Glutamatergic neuron (in vitro differentiated cells): ENCODE measurements around the gene CRYGS. TPM values are rescaled to one million over a fixed set of nuclear protein-coding genes. Genes with fewer than 3 reads are reported as not detected.
"Not testable (repeated sequence)": the region's sequence is repeated elsewhere in the genome, so short reads cannot be mapped to it uniquely, and the experiment has no call there.

ENCODE experiments used
- DNase-seq: peaks from one replicate; pipeline ENCODE4 v3.0.0; 2022
- H3K27ac Mint-ChIP-seq: one replicate; pipeline ENCODE4 v1.8.0; 2020; ENCODE audit warnings: mild to moderate bottlenecking, mixed read lengths, inconsistent platforms; ENCODE audit not compliant: unreplicated experiment
- H3K27me3 Mint-ChIP-seq: one replicate; pipeline ENCODE4 v1.8.0; 2020; ENCODE audit warnings: mild to moderate bottlenecking, moderate library complexity, mixed read lengths, inconsistent platforms; ENCODE audit not compliant: unreplicated experiment
- H3K36me3 Mint-ChIP-seq: one replicate; pipeline ENCODE4 v1.8.0; 2020; ENCODE audit warnings: mild to moderate bottlenecking, mixed read lengths, inconsistent platforms; ENCODE audit not compliant: unreplicated experiment
- H3K4me1 Mint-ChIP-seq: one replicate; pipeline ENCODE4 v1.8.0; 2020; ENCODE audit warnings: mild to moderate bottlenecking, low read depth, mixed read lengths, inconsistent platforms; ENCODE audit not compliant: unreplicated experiment
- H3K4me3 Mint-ChIP-seq: one replicate; pipeline ENCODE4 v1.8.0; 2020; ENCODE audit warnings: mild to moderate bottlenecking, mixed read lengths, inconsistent platforms; ENCODE audit not compliant: unreplicated experiment
- H3K9me3 Mint-ChIP-seq: one replicate; pipeline ENCODE4 v1.8.0; 2020; ENCODE audit warnings: mild to moderate bottlenecking, moderate library complexity, mixed read lengths, inconsistent platforms; ENCODE audit not compliant: unreplicated experiment
- total RNA-seq: library from RNA; stranded (reverse); fragmentation: NEBNext Ultra II Directional; extraction: Animal tissue kit (Norgen Biotek cat#: 25700); gene quantifications from one replicate; pipeline ENCODE4 v1.2.1, GENCODE V29; 2021; ENCODE audit not compliant: unreplicated experiment
- TF ChIP-seq, protein P1 (sequence below): fragments of 200-600 bp; sonication (generic); IDR thresholded peaks from one replicate; pipeline ENCODE4 v1.5.0; 2021; ENCODE audit not compliant: partially characterized antibody, unreplicated experiment

Gene CRYGS
- total RNA-seq, 1 donor from 2014 or later = 3.7 TPM

DNA sequence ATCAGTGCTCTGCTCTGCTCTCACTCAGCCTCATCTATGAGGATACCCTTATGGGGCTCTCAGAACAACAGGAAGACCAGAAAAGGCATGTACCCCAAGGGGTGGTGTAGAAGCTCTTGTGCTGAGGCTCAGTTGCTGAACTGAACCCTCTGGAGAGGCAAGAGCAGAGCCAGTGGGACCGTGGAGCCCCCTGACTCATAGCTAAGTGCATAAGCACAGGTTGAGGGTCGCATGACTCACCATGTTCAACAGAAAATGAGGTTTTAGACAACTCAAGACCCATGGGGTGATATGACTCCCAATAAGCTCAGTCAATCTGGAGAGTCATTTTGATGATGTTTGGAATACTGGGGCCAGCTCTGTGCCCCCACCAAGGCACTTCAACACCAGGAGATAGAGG, 37.3 kb downstream of the CRYGS start:
- peaks cover 2% of the 10 kb centered on the region for H3K9me3 Mint-ChIP-seq
- H3K4me1 Mint-ChIP-seq = peaks cover 5% of the 10 kb centered on the region
- peaks cover 2% of the 10 kb centered on the region for H3K27me3 Mint-ChIP-seq
- no peak for DNase-seq
- TF ChIP-seq, protein P1, sequence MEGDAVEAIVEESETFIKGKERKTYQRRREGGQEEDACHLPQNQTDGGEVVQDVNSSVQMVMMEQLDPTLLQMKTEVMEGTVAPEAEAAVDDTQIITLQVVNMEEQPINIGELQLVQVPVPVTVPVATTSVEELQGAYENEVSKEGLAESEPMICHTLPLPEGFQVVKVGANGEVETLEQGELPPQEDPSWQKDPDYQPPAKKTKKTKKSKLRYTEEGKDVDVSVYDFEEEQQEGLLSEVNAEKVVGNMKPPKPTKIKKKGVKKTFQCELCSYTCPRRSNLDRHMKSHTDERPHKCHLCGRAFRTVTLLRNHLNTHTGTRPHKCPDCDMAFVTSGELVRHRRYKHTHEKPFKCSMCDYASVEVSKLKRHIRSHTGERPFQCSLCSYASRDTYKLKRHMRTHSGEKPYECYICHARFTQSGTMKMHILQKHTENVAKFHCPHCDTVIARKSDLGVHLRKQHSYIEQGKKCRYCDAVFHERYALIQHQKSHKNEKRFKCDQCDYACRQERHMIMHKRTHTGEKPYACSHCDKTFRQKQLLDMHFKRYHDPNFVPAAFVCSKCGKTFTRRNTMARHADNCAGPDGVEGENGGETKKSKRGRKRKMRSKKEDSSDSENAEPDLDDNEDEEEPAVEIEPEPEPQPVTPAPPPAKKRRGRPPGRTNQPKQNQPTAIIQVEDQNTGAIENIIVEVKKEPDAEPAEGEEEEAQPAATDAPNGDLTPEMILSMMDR = no peak
- H3K4me3 Mint-ChIP-seq = no peak overlapping the region
- H3K36me3 Mint-ChIP-seq = no peaks in the 10 kb centered on the region
- H3K27ac Mint-ChIP-seq = no peak overlapping the region

- TF ChIP-seq, protein P1 = no peak
- Mint-ChIP-seq H3K4me1 (peaks cover 5% of the 10 kb centered on the region), H3K9me3 (peaks cover 2% of the 10 kb centered on the region), H3K27ac (no peak overlapping the region), H3K27me3 (peaks cover 2% of the 10 kb centered on the region), H3K36me3 (no peaks in the 10 kb centered on the region), H3K4me3 (no peak overlapping the region)
- DNase-seq = no peak
Measured at GRCh38 chr3:186506191-186506739, 37.9 kb downstream of the CRYGS start.

GRCh38 chr3:186502966-186503712, 41.0 kb downstream of the CRYGS start:
- no peak for DNase-seq
- H3K9me3 Mint-ChIP-seq = peaks cover 2% of the 10 kb centered on the region
- TF ChIP-seq, protein P1 = no peak
- H3K4me3 Mint-ChIP-seq = no peak overlapping the region
- no peak overlapping the region for H3K27ac Mint-ChIP-seq
- H3K36me3 Mint-ChIP-seq = peaks cover 12% of the 10 kb centered on the region
- peaks cover 8% of the 10 kb centered on the region for H3K27me3 Mint-ChIP-seq
- no peaks in the 10 kb centered on the region for H3K4me1 Mint-ChIP-seq

DNA sequence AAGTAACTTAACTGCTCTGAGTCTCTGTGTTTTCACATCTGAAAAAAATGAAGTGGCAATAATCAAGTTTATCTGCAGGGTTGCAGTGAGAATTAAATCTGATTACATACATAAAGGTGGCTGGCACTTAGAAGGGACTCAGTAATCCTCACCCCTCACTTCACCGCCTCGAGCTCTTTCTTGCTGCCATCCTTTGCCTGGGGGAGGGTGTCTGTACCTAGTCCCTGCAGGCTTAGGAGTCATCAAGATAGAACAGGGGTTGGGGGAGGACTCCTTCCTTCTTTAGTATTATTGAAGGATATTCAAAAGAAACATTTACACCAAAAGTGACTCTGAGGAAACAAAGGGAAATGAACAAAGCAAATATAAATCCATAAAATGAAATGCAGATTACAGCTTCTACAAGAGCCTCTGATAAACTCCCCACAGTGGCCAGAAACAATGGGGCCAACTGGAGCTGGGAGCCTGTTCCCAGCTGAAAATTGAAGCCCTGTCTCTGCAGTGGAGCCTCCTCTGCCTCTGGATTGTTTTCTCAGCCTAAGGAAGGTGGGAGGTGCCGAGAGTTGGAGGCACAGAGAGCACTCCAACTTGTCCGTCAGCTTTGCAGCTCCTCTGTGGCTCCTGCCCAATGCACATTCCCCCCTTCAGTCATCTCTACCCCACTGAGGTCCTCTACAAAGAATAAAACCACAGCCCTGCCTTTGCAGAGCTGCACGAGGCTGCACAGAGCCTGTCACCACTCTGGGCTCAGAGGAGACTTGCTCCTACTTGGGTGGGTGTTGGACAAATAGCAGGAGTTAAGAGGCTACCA, 41.8 kb downstream of the CRYGS start:
- Mint-ChIP-seq H3K36me3 (peaks cover 12% of the 10 kb centered on the region), H3K4me1 (no peaks in the 10 kb centered on the region), H3K27ac (no peak overlapping the region), H3K27me3 (peaks cover 8% of the 10 kb centered on the region), H3K9me3 (peaks cover 2% of the 10 kb centered on the region), H3K4me3 (no peak overlapping the region)
- no peak for DNase-seq
- TF ChIP-seq, protein P1 = no peak

DNA sequence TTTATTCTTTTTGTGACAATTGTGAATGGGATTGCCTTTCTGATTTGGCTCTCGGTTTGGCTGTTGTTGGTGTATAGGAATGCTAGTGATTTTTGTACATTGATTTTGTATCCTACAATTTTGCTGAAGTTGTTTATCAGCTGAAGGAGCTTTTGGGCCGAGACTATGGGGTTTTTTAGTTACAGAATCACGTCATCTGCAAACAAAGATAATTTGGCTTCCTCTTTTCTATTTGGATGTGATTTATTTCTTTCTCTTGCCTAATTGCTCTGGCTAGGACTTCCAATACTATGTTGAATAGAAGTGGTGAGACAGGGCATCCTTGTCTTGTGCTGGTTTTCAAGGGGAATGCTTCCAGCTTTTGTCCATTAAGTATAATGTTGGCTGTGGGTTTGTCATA, 44.2 kb downstream of the CRYGS start:
- not testable (repeated sequence) for H3K27ac Mint-ChIP-seq, H3K9me3 Mint-ChIP-seq, H3K27me3 Mint-ChIP-seq, H3K4me1 Mint-ChIP-seq, H3K4me3 Mint-ChIP-seq, DNase-seq
- peaks cover 12% of the 10 kb centered on the region for H3K36me3 Mint-ChIP-seq

DNA sequence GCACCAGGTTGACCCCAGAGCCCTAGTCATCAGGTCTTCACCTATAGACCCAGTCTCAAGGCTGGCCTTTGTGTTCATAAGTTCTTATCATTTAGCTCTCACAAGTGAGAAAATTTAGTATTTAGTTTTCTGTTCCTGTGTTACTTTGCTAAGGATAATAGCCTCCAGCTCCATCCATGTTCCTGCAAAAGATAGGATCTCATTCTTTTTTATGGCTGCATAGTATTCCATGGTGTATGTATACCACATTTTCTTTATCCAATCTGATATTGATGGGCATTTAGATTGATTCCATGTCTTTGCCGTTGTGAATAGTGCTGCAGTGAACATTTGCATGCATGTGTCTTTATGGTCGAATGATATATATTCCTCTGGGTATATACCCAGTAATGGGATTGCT, 46.2 kb downstream of the CRYGS start:
- H3K27ac Mint-ChIP-seq, H3K27me3 Mint-ChIP-seq: not testable (repeated sequence)
- H3K36me3 Mint-ChIP-seq = peaks cover 12% of the 10 kb centered on the region

More for the DNA sequence above, 46.2 kb downstream of the CRYGS start:
- not testable (repeated sequence) for DNase-seq, H3K9me3 Mint-ChIP-seq, H3K4me3 Mint-ChIP-seq
- H3K4me1 Mint-ChIP-seq = peaks cover 11% of the 10 kb centered on the region
